Stimulated activated CD4-positive, alpha-beta T cell treated with anti-CD3 and anti-CD28 coated beads, Interleukin-2, amount 100 ng/mL, for 4 hours (primary cell): Measurements from ENCODE around the gene GCSH.
A peak's percentile ranks its signal among the peaks of the same experiment; 100 is the strongest.
"Not testable (repeated sequence)": the region's sequence is repeated elsewhere in the genome, so short reads cannot be mapped to it uniquely, and the experiment has no call there.

Source experiments
- DNase-seq: peaks from one replicate; pipeline ENCODE4 v3.0.0-alpha.2; 2020; ENCODE audit warnings: low read depth

GCSH gene

DNA sequence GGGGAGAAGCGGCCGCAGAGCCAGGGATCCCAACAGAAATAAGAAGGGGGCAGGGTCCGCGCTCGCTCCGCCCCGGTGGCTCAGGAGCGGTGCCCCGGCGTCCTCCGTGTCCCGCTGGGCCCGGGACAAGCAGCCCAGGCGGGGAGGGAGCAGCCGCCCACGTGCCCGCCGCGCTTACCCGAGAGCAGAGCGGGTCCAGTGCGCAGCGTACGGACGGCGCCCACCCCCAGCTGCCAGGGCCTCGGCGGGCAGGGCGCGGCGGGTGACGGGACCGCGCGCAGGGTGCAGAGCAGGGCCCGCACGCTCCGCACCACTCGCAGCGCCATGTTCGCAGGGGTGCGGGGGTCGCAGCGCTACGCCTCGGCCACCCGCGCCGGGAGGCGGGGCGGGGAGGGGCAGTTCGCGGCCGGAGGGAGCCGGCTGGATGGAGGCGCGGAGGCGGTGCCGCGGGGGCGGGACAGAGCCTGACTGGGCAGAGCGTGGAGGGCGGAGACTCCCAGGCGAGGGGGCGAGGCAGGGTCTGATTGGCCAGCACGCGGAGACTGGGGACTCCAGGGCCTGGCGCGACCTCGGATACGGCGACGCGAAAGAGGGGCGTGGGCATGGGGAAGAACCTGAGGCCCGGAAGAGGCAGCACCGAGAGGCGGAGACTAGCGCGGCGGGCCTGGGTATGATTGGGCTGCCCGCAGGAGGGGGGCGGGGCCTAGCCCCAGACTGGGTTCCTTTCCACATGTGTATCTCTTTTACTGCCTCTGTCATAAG lies at the start of gene GCSH:
Gene GCSH, minus strand, starts transcription at position 443 of the 762 bp plus-strand sequence. Its CDS starts 117 bp downstream, at position 326.
- DNase-seq = peak; percentile 97

DNA sequence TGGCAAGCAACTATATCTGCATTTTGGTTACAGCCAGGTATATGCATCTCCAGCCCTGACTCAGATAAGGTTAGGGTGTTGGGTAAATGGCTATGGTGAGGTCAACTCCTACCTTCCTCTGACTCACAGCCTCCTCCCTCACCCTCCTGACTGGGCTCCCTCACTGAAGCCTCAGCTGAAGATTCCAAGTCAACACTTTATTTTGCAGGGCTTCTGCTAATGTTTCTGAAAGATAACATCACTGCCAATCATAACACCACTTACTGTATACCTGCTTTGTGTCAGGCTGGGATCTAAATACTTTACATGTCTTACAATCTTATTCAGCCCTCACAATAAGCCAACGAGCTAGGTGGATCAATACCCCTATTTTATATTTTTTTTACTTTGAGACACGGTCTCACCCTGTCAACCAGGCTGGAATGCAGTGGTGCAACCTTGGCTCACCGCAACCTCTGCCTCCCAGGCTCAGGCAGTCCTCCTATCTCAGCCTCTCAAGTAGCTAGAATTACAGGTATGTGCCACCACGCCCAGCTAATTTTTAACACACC lies 47.8 kb upstream of the GCSH start:
- DNase-seq = no peak

- no peak for DNase-seq
Measured at GRCh38 chr16:81142864-81143263, 46.7 kb upstream of the GCSH start.

GRCh38 chr16:81140930-81141780 lies 45.0 kb upstream of the GCSH start:
- DNase-seq = no peak

GRCh38 chr16:81138831-81139557 lies 42.8 kb upstream of the GCSH start:
- no peak for DNase-seq

DNA sequence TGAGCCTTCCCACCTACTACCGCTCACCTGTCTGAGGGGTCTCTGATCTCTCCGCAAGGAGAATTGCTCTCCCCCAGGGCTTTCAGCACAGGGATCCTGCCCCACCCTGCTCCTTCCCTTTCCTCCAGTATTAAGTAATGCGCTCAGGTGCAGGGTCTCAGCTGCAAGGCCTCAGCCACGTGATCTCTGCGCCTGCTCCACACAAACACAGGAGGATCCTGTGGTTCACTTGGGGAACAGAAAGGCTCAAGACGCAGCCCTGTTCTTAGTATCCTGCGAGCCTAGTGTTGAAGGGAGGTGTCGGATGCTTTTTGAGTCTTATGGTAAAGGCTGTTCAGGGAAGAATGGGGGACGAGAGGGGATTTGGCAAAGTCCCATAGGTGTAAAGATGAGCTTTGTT lies 41.6 kb upstream of the GCSH start:
- DNase-seq = no peak

DNA sequence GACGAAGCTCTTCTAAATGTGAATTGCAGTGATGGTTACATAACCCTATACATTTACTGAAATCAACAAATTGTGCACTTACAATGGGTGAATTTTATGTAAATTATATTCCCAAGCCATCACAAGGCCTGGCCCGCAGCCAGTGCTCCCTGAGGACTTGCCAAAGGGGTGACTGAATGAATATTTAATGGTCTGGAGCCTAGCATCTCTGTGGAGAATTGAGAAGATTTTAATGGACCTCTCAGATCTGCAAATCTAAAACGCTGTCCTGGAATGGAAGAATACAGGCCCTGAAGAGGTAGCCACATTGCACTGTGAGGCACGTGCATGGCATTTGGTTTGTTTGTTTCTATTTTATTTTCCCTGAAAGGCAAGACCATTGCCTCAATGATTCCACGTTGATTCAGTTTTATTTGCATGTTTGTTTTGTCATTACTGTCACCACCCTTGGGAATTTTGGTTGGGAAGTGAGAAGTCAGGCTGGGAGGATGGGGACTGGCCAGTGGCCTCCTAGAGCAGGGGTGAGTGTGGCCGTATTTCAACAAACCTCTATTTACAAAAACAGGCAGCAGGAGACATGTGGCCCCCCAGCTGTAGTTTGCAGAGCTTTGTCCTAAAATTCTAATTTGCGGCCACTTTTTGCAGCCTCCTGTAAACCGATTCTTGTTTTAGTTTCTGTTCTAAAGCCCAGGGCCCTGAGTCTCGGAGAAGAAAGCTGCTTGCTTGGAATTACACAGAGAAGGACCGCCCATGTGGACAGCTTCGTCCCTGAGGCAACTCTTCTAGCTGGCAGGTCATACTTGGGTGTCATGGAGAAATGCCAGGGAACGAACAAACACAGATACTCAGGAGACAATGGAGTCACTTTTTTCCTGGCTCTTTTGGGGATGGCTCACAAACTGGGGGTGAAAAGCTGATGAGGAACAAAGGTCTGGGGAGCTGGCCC lies 40.5 kb upstream of the GCSH start:
- DNase-seq = no peak

DNA sequence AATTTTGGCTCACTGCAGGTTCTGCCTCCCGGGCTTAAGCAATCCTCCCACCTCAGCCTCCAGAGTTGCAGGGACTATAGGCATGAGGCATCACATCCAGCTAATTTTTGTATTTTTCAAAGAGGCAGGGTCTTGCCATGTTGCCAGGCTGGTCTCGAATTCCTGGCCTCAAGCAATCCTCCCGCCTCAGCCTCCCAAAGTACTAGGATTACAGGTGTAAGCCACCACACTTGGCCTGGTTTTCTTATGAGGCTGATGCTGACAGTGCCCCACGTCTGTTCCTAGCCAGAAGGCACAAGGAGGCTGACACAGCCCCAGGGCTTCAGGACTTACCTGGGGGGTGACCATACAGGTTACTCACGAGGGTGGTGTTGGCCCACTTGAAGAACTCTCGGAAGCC lies 33.9 kb upstream of the GCSH start:
- no peak for DNase-seq

DNA sequence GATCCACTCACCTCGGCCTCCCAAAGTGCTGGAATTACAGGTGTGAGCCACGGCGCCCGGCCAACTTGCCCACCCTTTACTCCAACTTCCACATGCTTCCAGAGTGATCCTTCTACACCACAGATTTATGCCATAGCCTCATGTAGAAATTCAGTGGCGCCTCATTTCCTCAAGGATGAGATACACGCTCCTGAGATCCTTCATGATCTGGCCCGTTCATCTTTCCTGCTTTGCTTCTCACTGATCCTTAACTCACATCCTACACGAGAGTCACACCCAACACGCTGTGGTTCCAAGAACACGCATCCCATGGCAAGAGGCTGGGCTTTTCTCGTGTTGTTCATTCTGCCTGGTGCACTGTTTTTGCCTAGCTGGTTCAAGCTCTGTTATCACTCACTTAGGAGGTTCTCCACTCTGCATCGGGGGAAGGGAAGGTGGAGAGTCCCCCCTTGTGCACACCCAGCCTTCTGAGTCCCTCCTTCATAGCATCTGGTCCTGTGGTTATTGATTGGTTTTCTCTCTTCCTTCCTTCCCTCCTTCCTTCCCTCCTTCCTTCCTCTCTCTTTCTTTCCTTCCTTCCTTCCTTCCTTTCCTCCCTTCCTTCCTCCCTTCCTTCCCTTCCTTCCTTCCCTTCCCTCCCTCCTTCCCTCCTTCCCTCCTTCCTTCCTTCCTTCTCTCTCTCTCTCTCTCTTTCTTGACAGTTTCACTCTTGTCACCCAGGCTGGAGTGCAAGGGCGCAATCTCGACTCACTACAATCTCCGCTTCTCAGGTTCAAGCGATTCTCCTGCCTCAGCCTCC lies 32.7 kb upstream of the GCSH start:
- no peak for DNase-seq

DNA sequence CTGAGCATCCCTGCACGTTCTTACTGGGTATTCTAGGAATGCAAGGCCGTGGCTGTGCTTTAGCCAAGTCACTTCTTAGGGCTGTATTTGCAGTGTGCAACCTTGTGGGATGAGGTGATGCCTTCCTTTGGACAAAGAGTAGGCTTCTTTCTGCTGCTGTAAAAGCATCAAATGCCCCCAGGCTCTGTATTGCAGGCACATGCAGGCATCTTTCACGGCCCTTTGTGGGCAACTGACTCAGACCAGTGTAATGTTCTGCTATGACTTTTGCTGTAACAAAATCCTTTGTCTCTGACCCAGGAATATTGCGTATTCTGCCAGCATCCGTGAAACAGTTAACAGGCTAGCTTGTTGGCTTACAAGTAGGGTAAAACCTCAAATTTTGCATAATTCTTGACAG lies 30.9 kb upstream of the GCSH start:
- DNase-seq = no peak

GRCh38 chr16:81123092-81123852 lies 27.1 kb upstream of the GCSH start:
- DNase-seq = no peak

DNA sequence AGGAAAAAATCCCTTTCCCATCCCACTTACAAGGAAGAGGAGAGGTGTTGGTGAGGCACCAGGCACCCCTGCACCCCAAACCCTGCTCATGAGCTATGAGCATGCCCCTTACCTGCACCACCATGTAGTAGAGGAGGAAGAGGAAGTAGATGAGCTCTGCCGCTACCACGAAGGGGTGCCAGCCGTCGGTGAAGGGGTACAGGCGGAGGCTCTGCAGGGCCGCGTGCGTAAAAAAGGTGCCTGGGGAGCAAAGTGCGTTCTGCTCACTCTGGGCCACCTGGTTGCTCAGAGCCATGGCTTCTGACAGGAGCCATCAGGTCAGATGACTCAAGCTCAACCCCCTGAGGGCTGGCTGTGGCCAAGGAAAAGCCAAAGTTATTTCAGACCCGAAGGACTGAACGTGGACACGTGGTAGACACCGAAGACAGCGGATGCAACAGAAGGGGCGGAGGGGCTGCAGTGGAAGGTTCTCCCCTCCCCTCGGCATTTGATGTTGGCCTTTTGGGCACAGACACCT lies 25.3 kb upstream of the GCSH start:
- no peak for DNase-seq

DNA sequence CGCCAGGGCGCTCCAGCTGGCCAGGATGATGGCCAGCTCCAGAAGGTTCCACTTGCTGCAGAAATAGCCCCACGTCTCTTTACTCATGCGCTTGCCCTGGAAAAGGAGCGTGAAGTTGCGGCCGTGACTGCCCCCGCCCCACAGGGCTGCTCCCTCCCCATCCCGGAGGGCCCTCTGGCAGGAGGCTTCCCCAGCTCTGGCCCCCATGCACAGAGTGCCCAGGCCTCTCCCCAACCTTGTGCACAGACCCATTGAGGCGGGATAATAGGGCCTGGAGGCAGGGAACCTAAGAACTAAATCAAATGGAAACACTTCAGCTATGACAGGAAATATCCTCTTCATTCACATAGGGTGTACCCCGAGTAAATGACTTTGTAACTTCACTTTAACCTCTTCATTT lies 21.2 kb upstream of the GCSH start:
- no peak for DNase-seq

GRCh38 chr16:81116285-81116684 lies 20.1 kb upstream of the GCSH start:
- no peak for DNase-seq

GRCh38 chr16:81112453-81112852 lies 16.3 kb upstream of the GCSH start:
- no peak for DNase-seq

- not testable (repeated sequence) for DNase-seq
Measured at GRCh38 chr16:81109274-81109673, 13.1 kb upstream of the GCSH start.

DNA sequence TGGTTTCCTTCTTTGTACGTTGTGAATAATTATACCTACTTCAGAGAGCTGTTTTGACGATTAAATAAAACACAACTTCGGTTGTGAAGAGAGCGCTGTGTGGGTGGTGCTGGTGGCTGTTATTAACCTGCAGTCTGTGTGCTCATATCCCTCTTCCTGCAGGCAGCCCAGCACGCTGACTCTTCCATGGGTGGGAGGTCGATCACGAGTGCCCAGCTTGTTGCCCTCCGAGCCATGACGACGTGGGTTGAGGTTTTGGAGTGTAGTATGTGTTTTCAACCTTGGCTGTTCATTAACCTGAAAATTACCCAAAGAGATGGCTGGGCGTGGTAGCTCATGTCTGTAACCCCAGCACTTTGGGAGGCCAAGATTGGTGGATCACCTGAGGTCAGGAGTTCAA lies 11.3 kb upstream of the GCSH start:
- DNase-seq = no peak

DNA sequence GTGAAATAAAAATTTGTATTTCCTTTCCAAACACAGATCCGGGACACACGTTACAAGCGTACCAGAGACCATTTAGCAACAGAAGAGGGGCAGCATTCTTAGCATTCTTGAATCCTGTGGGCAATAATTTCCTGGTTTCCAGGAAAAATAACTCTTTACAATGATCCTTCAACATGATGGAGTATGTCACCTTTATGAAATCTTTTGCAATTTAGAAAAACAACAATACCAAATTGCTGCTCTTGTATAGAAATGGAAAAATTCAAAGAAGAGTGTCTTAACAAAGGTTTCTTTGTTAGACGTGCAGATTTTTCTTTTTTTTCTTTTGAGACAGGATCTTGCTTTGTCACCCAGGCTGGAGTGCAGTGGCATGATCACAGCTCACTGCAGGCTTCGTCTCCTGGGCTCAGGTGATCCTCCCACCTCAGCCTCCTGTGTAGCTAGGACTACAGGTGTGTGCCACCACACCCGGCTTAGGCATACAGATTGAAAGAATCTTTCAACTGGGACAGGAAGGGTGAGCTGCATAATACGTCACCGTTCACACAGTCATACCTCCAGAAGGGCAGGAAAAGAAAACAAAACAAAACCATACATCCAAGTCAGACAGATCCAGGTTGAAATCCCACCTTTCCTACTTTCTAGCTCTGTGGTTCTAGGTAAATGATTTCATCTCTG lies 10.8 kb upstream of the GCSH start:
- DNase-seq = no peak

DNA sequence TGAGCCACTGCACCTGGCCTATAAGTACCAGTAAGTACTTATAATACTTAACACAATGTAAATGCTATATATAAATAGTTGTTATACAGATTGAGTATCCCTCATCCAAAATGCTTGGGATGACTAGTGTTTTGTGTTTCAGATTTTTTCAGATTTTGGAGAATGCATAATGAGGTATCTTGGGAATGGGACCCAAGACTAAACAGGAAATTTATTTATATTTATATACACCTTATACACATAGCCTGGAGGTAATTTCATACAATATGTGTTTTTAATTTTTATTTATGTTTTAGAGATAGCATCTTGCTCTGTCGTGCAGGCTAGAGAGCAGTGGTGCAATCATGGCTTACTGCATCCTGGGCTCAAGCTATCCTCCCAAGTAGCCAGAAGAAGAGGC lies 9.8 kb upstream of the GCSH start:
- DNase-seq = no peak
